ENCODE measurements around the gene FCHO1.
"Not testable (repeated sequence)": the region's sequence is repeated elsewhere in the genome, so short reads cannot be mapped to it uniquely, and the experiment has no call there.

Gene FCHO1

GRCh38 chr19:17765069-17765618, 13.9 kb downstream of the FCHO1 start:
- DNase-seq, result no peak

- DNase-seq, result peak; percentile 92
These were observed 15.4 kb downstream of the FCHO1 start for GRCh38 chr19:17766543-17767131.

DNA sequence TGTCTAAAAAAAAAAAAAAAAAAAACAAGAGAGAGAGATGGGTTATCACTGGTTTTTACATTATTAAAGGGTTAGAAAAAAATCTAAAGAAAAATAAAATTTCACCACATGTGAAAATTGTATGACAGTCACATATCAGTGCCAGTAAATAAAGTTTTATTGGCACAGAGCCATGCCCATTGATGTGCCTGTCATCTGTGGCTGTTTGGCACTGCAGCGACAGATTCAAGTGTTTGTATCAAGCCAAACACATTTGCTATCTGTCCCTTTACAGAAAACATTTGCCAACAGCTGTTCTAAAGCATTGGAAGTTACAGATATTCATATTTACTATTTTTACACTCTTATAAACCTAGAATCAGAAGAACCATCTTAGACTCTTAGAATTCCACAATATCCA, 16.3 kb downstream of the FCHO1 start:
- DNase-seq, result no peak

GRCh38 chr19:17770613-17771012, 19.3 kb downstream of the FCHO1 start:
- DNase-seq, result no peak

- DNase-seq, result no peak
These were observed 20.9 kb downstream of the FCHO1 start for GRCh38 chr19:17772172-17772571.

DNA sequence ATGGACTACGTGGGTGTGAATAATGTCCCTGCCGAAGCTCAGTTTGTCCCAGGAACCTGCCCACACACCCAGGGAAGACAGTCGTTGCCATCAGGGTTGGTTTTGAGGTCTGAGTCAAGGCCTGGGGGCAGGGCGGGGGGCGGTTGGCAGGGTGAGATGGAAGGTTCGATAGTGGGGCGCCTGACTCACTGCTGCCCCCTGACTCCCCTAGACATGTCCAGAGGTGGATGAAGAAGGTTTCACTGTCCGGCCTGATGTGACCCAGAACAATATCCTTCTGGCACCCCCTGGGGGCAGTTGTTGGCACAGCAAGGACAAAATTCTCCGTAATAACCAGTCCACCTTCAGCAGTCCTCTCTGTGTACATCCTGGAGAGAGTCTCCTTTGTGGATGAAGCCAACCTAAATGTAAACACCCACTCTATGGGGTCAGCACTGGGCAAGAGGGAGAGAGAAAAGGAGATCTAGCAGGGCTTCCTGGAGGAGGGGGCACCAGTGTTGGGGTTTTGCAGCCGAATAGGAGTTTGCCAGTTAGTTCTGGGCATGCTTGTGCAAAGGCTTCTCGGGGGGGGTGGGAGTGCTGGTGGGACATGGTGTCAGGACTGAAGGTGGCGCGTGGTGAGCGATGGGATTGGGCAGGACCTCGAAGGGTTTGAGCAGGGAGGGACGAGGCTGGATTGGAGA, 24.1 kb downstream of the FCHO1 start:
- peak; percentile 87 for DNase-seq

- DNase-seq, result no peak
These were observed 24.9 kb downstream of the FCHO1 start for GRCh38 chr19:17775991-17776803.

- not testable (repeated sequence) for DNase-seq
These were observed 26.6 kb downstream of the FCHO1 start for GRCh38 chr19:17777840-17778239.

DNA sequence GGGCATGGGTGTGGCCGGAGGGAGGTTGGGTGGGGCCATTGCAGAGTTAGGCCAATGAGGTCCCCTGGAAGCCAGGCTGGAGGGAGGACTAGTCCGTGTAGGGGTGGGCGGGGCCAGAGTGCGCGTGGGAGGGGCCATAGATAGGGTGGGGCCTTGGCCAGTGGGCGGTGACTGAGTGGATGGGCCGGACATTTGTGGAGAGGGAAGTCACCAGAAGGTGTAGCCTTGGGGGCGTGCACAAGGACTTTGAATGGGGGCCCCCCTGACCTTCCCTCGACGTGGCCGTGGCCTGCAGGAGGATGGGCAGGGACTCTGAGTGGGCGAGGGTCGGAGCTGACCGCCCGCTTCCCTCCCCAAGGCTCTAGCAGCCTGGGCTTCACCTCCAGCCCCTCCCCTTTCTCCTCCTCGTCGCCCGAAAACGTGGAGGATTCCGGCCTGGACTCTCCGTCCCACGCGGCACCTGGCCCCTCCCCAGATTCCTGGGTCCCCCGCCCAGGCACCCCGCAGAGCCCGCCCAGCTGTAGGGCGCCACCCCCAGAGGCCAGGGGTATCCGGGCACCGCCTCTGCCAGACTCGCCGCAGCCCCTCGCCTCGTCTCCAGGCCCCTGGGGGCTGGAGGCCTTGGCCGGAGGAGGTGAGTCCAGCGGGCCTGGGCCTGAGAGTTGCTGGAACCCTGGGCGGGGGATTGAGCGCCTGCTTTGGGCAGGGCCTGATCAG, 27.1 kb downstream of the FCHO1 start:
- DNase-seq, result peak; percentile 93

- DNase-seq, result peak; percentile 88
These were observed 28.0 kb downstream of the FCHO1 start for GRCh38 chr19:17778968-17779929.

GRCh38 chr19:17780781-17781180, 29.5 kb downstream of the FCHO1 start:
- DNase-seq, result no peak

DNA sequence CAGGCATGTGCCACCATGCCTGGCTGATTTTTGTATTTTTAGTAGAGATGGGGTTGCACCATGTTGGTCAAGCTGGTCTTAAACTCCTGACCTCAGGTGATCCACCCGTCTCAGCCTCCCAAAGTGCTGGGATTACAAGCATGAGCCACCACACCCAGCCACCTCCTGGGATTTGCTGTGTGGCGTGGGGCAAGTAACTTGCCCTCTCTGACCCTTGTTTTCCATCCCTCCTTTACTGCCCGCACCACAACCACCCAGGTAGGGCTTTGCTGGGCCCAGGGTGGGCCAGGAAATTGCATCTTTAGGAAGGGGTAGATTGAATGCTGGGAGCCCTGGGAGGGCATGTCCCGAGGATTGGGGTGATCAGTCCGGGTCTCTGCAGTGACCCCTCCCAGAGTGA, 32.4 kb downstream of the FCHO1 start:
- not testable (repeated sequence) for DNase-seq

GRCh38 chr19:17784201-17785008, 33.1 kb downstream of the FCHO1 start:
- DNase-seq, result peak; percentile 79

DNA sequence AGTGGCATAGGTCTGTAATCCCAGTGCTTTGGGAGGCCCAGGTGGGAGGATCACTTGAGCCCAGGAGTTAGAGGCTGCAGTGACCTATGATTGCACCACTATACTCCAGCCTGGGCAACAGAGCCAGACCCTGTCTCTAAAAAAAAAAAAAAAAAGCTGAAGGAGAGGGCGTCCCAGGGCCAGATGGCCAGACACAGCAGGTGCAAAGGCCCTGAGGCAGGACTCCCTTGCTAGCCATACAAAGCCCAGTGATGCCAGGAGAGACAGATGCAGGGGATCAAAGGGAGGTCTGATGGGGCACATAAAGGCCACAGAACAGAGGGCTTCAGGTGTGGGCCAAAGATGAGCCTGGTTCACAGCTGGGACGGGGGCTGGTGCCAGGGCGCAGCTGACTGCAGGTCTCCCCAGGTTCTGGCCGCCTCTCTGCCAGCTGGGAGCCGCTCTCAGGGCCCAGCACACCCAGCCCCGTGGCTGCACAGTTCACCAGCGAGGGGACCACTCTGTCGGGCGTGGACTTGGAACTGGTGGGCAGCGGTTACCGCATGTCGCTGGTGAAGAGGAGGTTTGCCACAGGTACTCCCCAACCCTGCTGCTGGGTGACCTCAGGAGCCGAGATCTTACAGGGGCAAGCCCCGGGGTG, 36.1 kb downstream of the FCHO1 start:
- DNase-seq, result no peak

DNA sequence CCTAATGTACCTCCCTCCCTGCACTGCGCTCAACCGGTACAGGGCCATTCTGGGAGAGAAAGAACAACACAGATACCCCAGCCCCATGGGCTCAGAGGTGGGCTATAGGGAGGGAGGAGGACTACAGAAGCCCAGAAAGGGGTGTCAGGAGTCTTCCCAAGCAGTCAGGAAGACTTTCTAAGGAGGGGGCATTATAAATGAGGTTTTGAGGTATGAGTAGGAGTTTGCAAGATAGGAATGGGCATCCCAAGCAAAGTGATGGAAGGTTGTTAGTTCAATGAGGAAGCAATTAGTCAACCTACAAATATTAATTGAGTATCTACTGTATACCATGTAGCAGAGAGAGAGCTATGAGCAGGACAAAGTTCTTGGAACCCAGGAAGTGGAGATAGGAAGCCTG, 37.4 kb downstream of the FCHO1 start:
- no peak for DNase-seq

DNA sequence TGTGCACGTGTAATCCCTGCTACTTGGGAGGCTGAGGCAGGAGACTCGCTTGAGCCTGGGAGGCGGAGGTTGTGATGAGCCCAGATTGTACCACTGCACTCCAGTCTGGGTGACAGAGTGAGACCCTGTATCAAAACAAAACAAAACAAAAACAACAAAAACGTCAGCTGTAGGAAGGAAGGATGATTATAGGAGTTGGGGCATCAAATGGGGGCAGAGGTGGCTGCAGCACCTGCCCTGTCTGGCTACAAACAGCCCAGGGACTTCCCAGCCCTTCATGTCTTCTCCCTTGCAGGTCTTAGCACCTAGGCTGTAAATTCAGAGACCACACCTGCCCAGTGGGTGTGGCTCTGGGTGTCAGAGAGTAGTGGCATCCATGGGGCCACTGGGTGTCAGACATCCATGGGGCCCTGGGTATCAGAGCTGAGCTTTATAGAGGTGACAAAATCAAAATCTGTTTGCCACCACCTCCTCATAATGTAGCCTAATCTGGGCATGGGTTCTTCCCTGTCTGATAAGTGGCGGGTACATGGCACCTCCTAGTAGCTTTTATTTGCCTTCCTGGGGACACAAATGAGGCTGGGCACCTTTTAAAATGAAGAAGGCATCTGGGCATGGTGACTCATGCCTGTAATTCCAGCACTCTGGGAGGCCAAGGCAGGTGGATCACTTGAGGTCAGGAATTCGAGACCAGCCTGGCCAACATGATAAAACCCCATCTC, 38.9 kb downstream of the FCHO1 start:
- DNase-seq, result no peak

DNA sequence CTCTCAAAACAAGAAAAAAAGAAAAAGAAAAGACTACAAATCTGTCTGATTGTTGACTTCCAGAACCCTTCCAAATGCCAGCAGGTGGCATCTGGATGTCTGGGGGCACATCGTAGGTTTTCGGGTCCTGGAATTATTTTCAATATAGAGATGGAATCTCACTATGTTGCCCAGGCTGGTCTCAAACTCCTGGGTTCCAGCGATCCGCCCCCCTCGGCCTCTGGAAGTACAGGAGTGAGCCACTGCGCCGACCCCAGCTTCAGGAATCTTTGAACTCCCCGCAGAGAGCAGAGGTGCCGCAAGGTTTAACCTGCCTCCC, 43.1 kb downstream of the FCHO1 start:
- DNase-seq, result no peak

DNA sequence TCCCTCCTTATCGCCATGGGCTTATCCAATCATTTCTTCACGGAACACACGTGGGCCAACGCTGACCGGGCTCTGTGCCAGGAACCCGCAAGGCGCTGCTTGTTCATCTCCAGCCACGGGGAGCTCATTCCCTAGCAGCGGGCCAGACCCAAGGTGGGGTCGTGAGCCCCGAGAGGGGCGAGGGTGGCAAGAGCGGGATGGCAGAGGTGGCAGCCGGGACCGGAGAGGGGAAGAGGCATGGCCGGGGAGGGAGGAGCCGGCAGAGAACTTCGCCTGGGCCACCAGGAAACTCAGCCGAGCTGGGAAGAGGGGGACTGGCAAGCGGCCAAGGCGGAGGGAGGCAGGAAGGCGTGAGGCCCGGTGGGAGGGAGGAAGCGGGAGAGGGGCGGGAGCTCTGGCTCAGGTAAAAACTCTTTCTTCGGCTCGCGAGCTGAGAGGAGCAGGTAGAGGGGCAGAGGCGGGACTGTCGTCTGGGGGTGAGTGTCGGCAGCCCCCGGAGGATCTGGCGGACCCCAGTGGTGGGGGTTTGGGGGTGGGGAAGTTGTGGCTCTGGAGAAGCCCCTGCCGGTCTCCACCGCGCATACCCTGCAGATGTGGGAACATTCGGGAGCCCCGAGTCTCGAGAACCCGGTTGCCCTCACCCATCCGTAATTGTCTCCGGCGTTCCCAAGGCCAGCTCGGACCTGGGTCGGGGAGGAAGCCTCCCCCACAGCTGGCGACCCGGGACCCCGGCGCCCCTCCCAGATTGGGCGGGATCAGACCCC, 43.6 kb downstream of the FCHO1 start, which contains the start of gene B3GNT3:
B3GNT3 (plus strand) TSS at position 408 of the 764 bp plus-strand sequence. CDS start 12,670 bp downstream, outside the sequence.
- peak; percentile 78 for DNase-seq

DNA sequence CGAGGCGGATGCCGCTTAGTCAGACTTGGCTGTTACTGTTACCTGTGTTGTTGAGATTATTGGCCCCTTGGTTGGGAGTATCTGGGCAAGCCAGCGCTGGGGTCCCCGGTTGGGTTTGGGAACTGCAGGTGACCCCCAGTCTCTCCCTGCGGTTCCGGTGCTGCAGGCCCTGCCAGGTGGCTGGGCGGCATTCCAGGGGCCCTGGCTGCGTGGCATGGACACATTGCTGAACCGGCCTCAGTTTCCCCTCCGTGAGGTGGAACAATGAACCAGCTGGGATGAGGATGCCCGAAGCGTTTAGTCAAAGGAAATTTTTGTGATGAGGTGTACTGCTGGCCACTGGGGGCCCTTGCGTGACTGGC, 44.2 kb downstream of the FCHO1 start:
- no peak for DNase-seq

Measured in islet precursor cell (in vitro differentiated cells).